ENCODE measurements around the gene TMEM212.

The TMEM212 gene

GRCh38 chr3:171827836-171828458 lies 15.2 kb upstream of the TMEM212 start:
- H3K36me3 ChIP-seq (ENCODE audit: insufficient read depth, low read length): no peaks in the 10 kb centered on the region
- H3K4me2 ChIP-seq (ENCODE audit: low read length): no peak overlapping the region
- no peak overlapping the region for H3K9ac ChIP-seq (ENCODE audit: low read depth, low read length)
- H3K27me3 ChIP-seq (ENCODE audit: control insufficient read depth, insufficient read depth, low read length): peaks cover 3% of the 10 kb centered on the region
- H3K9me3 ChIP-seq (replicated peaks; ENCODE audit: low read length): no peaks in the 10 kb centered on the region
- peaks cover 11% of the 10 kb centered on the region for H3K4me1 ChIP-seq (ENCODE audit: control insufficient read depth, insufficient read depth, low read length)
- no peak overlapping the region for H3K4me3 ChIP-seq (ENCODE audit: low read length)

DNA sequence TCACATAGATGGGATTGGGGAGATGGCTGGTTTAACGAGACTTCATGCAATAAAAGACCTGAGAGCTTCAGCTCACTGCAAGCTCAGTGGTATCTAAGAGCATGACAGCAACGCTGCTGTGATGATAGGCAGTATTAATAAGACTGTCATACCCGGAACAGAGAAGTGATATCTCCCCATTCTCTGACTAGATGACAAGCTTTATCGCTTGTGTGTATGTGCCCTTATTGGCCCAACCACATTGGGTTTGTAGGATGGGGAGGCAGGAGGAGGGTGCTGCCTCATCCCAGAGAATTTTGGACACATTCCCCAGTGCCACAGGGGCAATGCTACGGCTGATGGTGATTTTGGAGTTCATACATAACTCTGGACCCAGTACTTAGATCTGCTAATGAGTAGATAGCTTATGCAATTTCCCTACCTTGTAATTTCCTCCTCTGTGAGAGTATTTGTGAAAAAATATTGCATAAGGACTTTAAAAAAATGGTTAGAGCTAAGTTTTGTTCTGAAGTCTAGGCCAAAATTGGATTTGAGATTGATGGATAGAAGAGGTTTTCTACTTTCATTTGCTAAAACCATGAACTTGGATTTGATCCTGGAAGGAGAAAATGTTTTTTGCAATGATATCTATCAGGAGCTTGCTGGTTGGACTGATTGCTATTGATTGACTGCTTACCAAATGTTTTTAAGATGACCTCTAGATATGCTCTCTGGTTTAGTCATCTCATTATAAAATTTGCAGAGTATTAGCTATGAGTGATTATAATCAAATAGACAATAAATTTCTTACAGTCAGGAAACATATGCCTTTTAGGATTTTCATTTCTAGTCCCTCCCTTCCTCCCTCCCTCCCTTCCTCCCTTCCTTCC lies 14.0 kb upstream of the TMEM212 start:
- Histone ChIP-seq H3K4me2 (ENCODE audit: low read length) (no peak overlapping the region), H3K4me3 (ENCODE audit: low read length) (no peak overlapping the region), H3K9me3 (replicated peaks; ENCODE audit: low read length) (no peaks in the 10 kb centered on the region), H3K4me1 (ENCODE audit: control insufficient read depth, insufficient read depth, low read length) (peaks cover 22% of the 10 kb centered on the region), H3K36me3 (ENCODE audit: insufficient read depth, low read length) (no peaks in the 10 kb centered on the region), H3K27me3 (ENCODE audit: control insufficient read depth, insufficient read depth, low read length) (peaks cover 3% of the 10 kb centered on the region), H3K9ac (ENCODE audit: low read depth, low read length) (no peak overlapping the region)

DNA sequence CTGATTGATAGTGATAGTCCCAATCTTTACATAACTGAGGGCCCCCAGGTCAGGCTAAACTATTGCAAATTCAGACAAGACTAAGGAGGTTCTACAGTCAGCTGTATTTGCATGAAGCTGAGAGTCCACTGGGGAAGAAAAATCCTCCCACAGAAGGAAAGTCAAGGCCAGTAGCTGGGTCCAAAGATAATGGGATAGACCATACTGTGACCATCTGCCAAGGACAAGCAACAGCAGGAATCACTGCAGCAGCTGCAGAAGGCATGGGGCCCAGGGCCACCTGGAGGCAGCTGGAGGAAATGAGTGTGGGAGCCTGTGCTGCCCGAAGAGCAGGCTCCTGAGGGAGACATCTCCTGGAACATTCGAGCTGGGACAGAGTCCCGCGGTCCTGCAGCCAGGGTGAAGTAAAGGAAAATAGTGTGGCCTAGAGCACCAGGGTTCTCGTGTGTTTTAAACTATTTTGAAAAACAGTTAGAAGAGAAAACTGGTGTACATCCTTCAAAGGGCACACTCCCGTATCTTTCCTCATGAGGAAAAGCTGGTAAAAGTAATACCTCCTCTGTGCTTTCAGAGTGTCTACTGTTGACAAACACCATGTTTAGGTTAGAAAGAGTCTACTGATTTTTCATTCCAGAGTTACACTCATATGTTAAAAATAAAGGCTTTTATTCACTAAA lies 13.2 kb upstream of the TMEM212 start:
- Histone ChIP-seq H3K36me3 (ENCODE audit: insufficient read depth, low read length) (no peaks in the 10 kb centered on the region), H3K9me3 (replicated peaks; ENCODE audit: low read length) (no peaks in the 10 kb centered on the region), H3K4me3 (ENCODE audit: low read length) (no peak overlapping the region), H3K27me3 (ENCODE audit: control insufficient read depth, insufficient read depth, low read length) (peaks cover 2% of the 10 kb centered on the region), H3K4me2 (ENCODE audit: low read length) (peak overlapping the region; percentile 39), H3K4me1 (ENCODE audit: control insufficient read depth, insufficient read depth, low read length) (peaks cover 26% of the 10 kb centered on the region), H3K9ac (ENCODE audit: low read depth, low read length) (peak overlapping the region; percentile 16)

DNA sequence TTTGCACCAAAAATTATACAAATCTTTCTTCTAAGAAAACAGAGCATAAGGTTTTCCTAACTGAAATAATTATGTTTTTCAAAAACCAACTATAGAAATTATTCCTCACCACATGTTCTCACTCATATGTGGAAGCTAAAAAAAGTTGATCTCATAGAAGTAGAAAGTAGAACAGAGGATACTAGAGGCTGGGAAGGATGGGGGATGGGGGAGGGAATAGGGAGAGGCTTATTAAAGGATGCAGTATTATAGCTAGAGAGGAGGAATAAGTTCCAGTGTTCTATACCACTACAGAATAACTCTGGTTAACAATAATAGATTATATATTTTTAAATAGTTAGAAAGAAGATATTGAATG lies 12.7 kb upstream of the TMEM212 start:
- no peaks in the 10 kb centered on the region for H3K27me3 ChIP-seq (ENCODE audit: control insufficient read depth, insufficient read depth, low read length)
- no peaks in the 10 kb centered on the region for H3K36me3 ChIP-seq (ENCODE audit: insufficient read depth, low read length)
- peaks cover 26% of the 10 kb centered on the region for H3K4me1 ChIP-seq (ENCODE audit: control insufficient read depth, insufficient read depth, low read length)
- H3K4me3 ChIP-seq (ENCODE audit: low read length): no peak overlapping the region
- peak overlapping the region; percentile 16 for H3K9ac ChIP-seq (ENCODE audit: low read depth, low read length)
- H3K9me3 ChIP-seq (replicated peaks; ENCODE audit: low read length): no peaks in the 10 kb centered on the region
- H3K4me2 ChIP-seq (ENCODE audit: low read length): no peak overlapping the region

GRCh38 chr3:171831936-171832335 lies 11.2 kb upstream of the TMEM212 start:
- Histone ChIP-seq H3K9ac (ENCODE audit: low read depth, low read length) (no peak overlapping the region), H3K36me3 (ENCODE audit: insufficient read depth, low read length) (no peaks in the 10 kb centered on the region), H3K4me1 (ENCODE audit: control insufficient read depth, insufficient read depth, low read length) (peaks cover 26% of the 10 kb centered on the region), H3K27me3 (ENCODE audit: control insufficient read depth, insufficient read depth, low read length) (no peaks in the 10 kb centered on the region), H3K4me2 (ENCODE audit: low read length) (no peak overlapping the region), H3K4me3 (ENCODE audit: low read length) (no peak overlapping the region), H3K9me3 (replicated peaks; ENCODE audit: low read length) (no peaks in the 10 kb centered on the region)

DNA sequence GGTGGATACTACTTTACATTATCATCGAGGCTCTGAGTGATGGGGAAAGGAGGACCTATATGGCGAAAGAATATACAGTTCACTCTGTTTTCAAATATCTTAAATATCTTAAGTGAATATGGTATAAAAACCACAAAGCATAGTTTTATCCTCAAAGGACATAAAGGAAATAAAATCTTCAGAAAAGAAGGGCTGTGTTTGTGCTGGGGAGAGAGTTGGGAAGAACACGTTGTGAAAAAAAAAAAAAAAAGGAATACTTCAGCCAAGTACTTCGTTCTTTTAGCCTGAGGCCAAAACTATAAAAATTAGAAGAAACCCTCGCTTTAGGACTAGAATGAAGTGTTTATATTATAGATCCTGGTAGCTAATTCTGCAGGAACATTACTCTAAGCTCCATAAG lies 10.2 kb upstream of the TMEM212 start:
- no peaks in the 10 kb centered on the region for H3K27me3 ChIP-seq (ENCODE audit: control insufficient read depth, insufficient read depth, low read length)
- no peaks in the 10 kb centered on the region for H3K36me3 ChIP-seq (ENCODE audit: insufficient read depth, low read length)
- peaks cover 26% of the 10 kb centered on the region for H3K4me1 ChIP-seq (ENCODE audit: control insufficient read depth, insufficient read depth, low read length)
- no peaks in the 10 kb centered on the region for H3K9me3 ChIP-seq (replicated peaks; ENCODE audit: low read length)
- no peak overlapping the region for H3K4me2 ChIP-seq (ENCODE audit: low read length)
- H3K4me3 ChIP-seq (ENCODE audit: low read length): no peak overlapping the region
- H3K9ac ChIP-seq (ENCODE audit: low read depth, low read length): no peak overlapping the region

- no peaks in the 10 kb centered on the region for H3K9me3 ChIP-seq (replicated peaks; ENCODE audit: low read length)
- no peak overlapping the region for H3K4me2 ChIP-seq (ENCODE audit: low read length)
- H3K4me1 ChIP-seq (ENCODE audit: control insufficient read depth, insufficient read depth, low read length): peaks cover 34% of the 10 kb centered on the region
- H3K4me3 ChIP-seq (ENCODE audit: low read length): no peak overlapping the region
- no peaks in the 10 kb centered on the region for H3K27me3 ChIP-seq (ENCODE audit: control insufficient read depth, insufficient read depth, low read length)
- no peaks in the 10 kb centered on the region for H3K36me3 ChIP-seq (ENCODE audit: insufficient read depth, low read length)
- peak overlapping the region; percentile 15 for H3K9ac ChIP-seq (ENCODE audit: low read depth, low read length)
These were observed 9.2 kb upstream of the TMEM212 start for GRCh38 chr3:171833789-171834460.

DNA sequence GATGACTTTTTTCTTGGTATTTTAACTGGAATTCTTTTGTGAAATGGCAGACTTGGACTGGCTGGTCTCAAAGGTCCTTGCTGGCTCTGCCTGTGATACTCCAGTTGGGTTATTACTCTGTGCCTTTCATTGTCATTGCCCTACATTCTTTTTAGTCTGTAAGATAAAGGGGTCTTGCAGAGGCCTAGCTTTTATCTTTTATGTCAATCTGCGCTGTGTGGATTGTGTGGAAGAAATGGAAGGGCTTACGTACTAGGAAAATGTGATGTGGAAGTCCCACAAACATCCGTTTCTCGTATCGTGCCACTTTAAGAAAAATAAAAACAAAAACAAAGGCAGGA lies 8.7 kb upstream of the TMEM212 start:
- Histone ChIP-seq H3K27me3 (ENCODE audit: control insufficient read depth, insufficient read depth, low read length) (no peaks in the 10 kb centered on the region), H3K4me1 (ENCODE audit: control insufficient read depth, insufficient read depth, low read length) (peaks cover 35% of the 10 kb centered on the region), H3K9me3 (replicated peaks; ENCODE audit: low read length) (no peaks in the 10 kb centered on the region), H3K4me2 (ENCODE audit: low read length) (no peak overlapping the region), H3K36me3 (ENCODE audit: insufficient read depth, low read length) (no peaks in the 10 kb centered on the region), H3K4me3 (ENCODE audit: low read length) (no peak overlapping the region), H3K9ac (ENCODE audit: low read depth, low read length) (no peak overlapping the region)

DNA sequence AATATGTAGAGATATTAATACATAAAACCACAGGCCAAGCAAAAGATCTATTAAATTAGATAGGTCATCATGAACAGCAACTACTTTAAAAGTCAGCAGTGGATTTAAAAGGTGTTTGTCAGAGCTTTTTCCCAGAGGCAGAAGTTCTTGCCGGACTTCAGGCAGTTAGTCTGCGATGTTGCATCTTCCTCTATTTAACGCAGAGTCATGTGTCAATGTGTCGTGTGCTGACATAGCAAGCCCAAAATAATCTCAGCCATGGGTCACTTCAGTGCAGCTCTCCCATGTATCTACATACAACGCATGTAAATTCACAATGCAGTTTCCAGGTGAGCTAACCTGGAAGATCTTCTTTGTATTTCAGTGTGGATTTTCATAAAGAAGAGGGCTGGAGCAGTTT lies 8.0 kb upstream of the TMEM212 start:
- no peak overlapping the region for H3K4me3 ChIP-seq (ENCODE audit: low read length)
- peaks cover 35% of the 10 kb centered on the region for H3K4me1 ChIP-seq (ENCODE audit: control insufficient read depth, insufficient read depth, low read length)
- no peaks in the 10 kb centered on the region for H3K27me3 ChIP-seq (ENCODE audit: control insufficient read depth, insufficient read depth, low read length)
- no peaks in the 10 kb centered on the region for H3K9me3 ChIP-seq (replicated peaks; ENCODE audit: low read length)
- H3K9ac ChIP-seq (ENCODE audit: low read depth, low read length): no peak overlapping the region
- H3K4me2 ChIP-seq (ENCODE audit: low read length): no peak overlapping the region
- no peaks in the 10 kb centered on the region for H3K36me3 ChIP-seq (ENCODE audit: insufficient read depth, low read length)

DNA sequence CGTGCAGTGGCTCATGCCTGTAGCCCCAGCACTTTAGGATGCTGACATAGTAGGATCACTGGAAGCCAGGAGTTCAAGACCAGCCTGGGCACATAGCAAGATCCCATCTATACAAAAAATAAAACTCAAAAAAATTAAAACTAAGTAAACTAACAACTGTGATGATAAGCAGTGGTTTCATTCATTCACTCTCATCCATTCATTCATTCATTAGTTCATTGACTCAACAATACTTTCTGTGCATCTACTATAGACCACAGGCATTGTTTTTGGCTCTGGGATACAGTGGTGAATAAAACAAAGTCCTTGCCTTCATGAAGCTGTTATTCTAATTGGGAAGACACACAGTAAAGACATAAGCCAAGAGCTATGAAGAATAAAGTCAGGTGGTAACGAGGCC lies 7.5 kb upstream of the TMEM212 start:
- H3K36me3 ChIP-seq (ENCODE audit: insufficient read depth, low read length): no peaks in the 10 kb centered on the region
- no peaks in the 10 kb centered on the region for H3K9me3 ChIP-seq (replicated peaks; ENCODE audit: low read length)
- no peak overlapping the region for H3K4me2 ChIP-seq (ENCODE audit: low read length)
- no peak overlapping the region for H3K4me3 ChIP-seq (ENCODE audit: low read length)
- H3K27me3 ChIP-seq (ENCODE audit: control insufficient read depth, insufficient read depth, low read length): no peaks in the 10 kb centered on the region
- peaks cover 35% of the 10 kb centered on the region for H3K4me1 ChIP-seq (ENCODE audit: control insufficient read depth, insufficient read depth, low read length)
- no peak overlapping the region for H3K9ac ChIP-seq (ENCODE audit: low read depth, low read length)

- no peaks in the 10 kb centered on the region for H3K9me3 ChIP-seq (replicated peaks; ENCODE audit: low read length)
- H3K4me2 ChIP-seq (ENCODE audit: low read length): no peak overlapping the region
- no peaks in the 10 kb centered on the region for H3K27me3 ChIP-seq (ENCODE audit: control insufficient read depth, insufficient read depth, low read length)
- peaks cover 30% of the 10 kb centered on the region for H3K4me1 ChIP-seq (ENCODE audit: control insufficient read depth, insufficient read depth, low read length)
- no peak overlapping the region for H3K4me3 ChIP-seq (ENCODE audit: low read length)
- no peaks in the 10 kb centered on the region for H3K36me3 ChIP-seq (ENCODE audit: insufficient read depth, low read length)
- H3K9ac ChIP-seq (ENCODE audit: low read depth, low read length): no peak overlapping the region
These were observed 6.3 kb upstream of the TMEM212 start for GRCh38 chr3:171836855-171837254.

All from skeletal muscle satellite cell (primary cell).